PFSK-1 (cell line): Measurements from ENCODE around the gene CLMN.

Experiments used
- POLR2AphosphoS5 ChIP-seq: IDR thresholded peaks from 2 replicates; pipeline ENCODE4 v1.6.1; 2012; ENCODE audit warnings: low read depth, mild to moderate bottlenecking, control low read depth, low read length, moderate library complexity
- REST ChIP-seq, 2 experiments: IDR thresholded peaks; 2 replicates each; pipeline versions ENCODE4 v1.6.1 to v1.8.0; 2011 to 2012; ENCODE audit warnings: low read depth in 2 of 2, low read length in 2 of 2, control low read depth in 1 of 2, inconsistent platforms in 1 of 2, mild to moderate bottlenecking in 1 of 2, moderate library complexity in 1 of 2; ENCODE audit not compliant: insufficient read depth in 1 of 2

GRCh38 chr14:95240859-95241813 lies 78.6 kb downstream of the CLMN start:
- TF ChIP-seq REST (IDR thresholded peaks at IDR 0.05; ENCODE audit: insufficient read depth in 1 of 2, low read depth in 2 of 2, low read length in 2 of 2) = no peak
- TF ChIP-seq POLR2AphosphoS5 = no peak
